ENCODE results near the gene KMT5C.

KMT5C gene

DNA sequence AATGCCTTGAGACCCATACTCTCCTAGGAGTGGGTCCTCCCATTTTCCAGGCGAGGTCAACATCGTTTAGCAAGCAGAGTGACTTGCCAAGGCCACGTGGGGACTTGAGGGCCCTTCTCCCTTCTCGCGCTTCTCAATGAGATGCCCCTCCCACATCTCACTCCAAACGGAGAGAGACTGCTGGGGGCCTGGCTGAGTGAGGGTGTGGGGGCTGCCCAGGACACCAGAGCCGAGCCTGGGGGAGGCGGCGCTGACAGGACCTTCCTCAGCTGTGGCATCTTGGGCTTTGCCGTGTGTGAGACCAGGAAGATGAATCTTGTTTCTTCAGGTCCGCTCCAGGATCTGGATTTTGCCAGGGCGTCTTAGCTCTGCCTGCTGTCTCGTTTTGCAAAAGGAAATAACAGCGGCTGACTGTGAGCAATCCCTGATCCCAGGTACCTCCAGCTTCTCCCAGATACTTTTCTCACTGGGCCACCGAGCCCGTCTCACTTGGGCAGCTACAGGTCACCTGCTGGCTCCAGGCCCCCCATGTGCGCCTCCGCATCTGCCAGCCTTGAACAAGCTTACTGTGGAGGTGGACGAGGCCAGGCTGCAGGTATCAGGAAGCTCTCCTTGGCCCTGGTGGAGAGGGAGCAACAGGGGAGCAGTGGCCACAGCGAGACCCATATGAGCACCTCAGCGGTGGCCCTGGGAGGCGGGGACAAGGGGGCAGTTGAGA lies 8.8 kb downstream of the KMT5C start:
- DNase-seq = no peak

GRCh38 chr19:55350620-55351315 lies 11.1 kb downstream of the KMT5C start:
- no peak for DNase-seq

GRCh38 chr19:55352040-55352439 lies 12.4 kb downstream of the KMT5C start:
- DNase-seq = no peak

GRCh38 chr19:55352549-55353145 lies 13.0 kb downstream of the KMT5C start:
- no peak for DNase-seq

DNA sequence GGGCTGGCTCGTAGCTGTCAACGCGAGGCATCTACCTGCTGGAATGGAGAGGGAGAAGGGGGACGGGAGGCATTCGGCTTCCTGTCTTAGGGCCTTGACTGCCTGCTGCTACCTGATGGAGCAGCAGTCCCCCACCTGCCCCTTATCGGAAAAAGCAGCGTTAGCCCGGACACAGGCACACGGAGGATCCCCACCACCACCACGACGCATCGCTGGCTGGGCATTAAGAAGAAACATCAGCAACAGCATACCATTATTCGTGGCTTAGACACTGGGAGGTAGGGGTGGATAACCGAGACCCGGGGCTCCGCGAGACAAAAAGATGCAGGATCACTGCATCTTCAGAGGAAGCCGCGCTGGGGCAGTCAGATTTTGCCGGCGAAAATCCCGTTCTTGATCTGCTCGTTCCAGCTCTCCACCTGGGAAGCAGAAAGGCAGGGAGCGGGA lies 13.7 kb downstream of the KMT5C start:
- no peak for DNase-seq

DNA sequence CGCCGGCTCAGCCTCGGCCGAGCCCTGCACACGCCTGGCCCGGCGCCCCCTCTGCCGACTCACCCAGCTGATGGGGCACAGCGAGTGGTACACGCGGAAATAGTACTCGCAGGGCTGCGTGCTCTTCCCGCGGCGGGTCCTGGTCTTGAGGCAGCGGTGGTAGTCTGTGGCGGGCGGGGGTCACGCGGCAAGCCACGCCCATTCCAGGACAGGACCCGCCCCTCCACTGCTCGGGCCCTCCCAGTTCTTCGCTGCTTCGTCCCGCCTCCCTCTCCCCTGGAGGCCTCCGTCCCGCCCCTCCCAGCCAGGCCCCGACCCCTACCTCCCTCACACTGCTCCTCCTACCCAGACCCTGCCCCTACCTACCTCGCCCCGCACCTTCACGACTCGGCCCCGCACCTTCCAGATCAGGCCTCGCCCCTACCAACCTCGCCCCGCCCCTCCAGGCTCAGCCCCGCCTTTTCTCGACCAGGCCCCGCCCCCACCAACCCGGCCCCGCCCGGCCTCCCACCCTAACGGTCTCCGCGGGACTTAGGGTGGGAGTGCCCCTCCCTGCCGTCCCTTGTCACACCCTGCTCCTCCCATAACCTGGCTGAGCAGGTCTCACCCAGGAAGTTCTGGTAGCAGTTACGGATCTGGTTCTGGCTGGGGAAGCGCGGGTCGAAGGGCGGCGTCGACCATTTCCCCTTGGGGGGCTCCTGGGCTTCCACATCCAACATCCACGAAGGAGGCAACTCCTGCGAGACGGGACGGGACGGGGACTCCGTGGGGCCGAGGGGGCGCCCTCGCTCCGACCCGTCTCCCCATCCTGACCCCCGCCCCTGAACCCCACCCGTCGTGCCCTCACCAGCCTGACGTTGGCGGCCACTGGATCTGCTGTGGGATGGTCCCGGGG lies 14.4 kb downstream of the KMT5C start:
- no peak for DNase-seq

- DNase-seq = no peak
These were observed 15.1 kb downstream of the KMT5C start, which contains the start of gene COX6B2 for GRCh38 chr19:55354698-55355212. Gene COX6B2 (minus strand): TSS chr19:55354719. CDS start chr19:55354521, 198 bp downstream.

GRCh38 chr19:55355213-55355821 lies 15.6 kb downstream of the KMT5C start:
- DNase-seq = no peak

DNA sequence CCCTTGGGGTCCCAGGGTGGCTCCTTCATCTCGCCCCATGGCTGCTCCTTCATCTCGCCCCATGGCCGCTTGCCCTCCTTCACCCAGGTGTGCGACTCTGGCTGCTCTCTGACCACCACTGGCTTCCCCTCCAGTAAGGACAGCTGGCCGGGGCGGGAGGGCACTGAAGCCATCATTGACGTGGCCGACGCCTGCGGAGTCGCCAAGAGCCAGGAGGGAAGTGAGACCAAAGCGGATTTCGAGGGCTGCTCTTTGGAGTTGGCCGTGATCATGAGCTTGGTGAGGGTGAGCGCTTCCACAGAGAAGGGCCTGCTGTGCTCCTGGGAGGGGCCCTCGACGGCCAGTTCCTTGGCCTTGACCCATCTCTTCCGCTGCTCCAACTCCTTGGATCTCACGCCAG lies 18.8 kb downstream of the KMT5C start:
- DNase-seq = no peak

DNA sequence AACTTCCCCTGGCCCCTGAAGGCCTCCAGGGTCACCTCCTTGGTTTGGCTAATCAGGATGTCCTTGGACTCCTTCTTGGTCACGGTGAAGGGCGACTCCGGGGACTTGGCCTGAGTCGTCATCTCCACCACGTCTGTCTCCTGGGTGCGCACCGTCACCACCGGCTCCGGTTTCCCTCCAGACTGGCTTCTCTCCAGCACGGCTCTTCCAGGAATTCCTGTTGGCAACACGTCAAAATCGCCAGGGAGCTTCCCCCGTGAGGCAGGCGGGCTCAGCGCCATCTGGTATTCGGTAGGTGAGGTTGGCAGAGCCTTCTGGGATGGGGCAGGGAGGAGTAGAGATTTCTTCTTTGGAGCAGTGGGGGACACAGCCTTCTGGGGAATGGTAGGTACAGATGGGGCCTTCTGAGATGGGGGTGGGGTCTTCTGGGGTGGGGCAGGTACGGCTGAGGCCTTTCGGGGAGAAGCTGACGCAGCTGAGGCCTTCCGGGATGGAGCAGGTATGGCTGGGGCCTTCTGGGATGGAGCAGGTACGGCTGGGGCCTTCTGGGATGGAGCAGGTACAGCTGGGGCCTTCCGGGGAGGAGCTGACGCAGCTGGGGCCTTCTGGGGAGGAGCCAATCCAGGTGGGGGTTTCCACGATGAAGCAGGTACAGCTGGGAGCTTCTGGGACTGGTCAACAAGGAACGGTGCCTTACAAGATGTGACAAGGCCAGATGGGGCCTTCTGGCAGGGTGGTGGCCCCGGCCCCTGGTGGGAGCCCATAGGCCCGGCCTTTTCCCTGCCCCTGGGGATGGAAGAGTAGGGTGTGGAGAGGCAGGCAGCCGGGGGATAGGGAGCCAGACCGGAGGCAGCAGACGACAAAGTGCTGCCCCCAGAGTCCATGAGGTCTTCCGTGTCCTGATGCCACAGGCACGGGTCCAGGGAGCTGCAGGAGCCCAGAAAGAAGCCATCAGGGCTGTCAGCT lies 19.6 kb downstream of the KMT5C start:
- DNase-seq = no peak

DNA sequence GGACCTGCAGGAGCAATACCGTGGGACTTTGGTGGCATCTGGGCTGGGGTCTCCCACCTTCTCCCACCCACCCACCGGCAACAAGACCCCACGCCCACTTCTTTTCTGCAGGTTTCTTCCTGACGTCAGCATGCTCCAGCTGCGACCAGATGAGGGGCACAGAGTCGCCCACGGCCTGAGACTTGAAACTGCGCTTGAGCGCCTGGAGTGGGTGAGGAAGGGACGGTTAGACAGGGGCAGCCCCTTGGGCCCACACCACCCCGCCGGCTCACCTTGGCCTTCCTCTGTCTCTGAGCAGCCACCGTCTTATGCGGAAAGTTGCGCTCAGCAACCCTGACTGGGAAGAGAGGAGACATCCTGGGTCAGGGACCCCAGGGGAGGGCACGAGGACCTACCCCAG lies 21.2 kb downstream of the KMT5C start:
- no peak for DNase-seq

DNA sequence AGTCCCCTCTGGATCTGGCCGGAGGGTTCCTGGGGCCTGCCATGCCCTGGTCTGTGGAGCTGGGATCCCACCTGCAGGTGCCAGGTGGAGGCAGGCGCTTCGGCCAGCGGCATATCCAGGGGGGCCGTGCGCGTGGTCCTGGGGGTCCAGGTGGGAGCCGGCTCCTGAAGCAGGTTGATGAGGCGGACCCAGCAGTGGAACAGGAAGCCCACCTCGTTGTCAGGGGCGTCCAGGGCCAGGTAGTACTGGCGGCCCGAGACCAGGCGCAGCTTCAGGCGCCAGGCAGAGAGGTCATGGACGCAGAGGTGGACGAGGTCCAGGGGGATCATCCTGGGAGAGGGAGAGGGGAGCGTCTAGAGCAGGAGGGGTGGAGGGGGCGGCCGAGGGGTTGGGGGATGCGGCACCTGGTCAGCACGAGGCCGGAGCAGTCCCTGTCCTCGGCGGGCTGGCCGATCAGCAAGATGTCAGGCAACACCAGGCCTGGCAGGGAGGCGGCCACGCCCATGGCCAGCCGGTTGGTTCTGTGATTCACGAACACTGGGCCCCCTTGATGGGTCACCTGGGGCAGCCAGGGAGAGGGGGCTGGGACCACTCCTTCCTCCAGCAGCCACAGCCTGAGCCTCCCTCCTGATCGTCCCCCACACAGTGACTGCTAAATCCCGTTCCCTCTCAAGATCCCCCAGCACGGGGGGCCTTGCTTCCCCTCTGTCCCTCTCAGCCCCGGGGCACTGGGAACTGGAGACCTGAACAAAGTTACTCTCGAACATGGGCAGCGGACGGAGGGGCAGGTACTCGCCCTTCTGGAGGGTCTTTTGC lies 22.7 kb downstream of the KMT5C start:
- DNase-seq = no peak

DNA sequence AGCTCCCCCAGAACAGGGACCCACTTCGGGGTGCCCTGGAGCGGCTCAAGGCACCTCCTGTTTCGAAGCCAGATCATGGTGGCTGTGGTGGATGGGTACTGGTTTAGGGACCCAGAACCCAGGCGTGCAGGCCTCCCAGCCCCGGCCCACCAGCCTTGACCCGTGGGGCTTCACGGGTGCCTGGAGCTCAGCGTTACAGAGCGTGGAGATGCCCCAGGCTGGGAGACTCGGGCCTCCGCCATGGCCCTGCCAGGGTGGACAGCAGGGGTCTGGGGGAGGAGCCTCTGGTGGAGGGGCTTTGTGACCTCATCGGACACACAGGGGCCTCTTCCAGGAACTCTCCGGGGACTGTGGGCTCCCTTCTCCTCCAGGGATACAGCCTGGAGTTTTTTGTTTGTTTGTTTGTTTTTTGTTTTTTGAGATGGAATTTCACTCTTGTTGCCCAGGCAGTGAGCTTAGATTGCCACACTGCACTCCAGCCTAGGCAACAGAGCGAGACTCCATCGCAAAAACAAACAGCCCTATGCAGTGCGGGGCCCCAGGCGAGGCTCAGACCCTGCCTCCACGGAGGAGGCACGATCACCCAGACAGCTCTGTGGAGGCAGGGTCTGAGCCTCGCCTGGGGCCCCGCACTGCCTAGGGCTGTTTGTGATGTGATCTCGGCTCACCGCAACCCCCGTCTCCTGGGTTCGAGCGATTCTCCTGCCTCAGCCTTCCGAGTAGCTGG lies 23.5 kb downstream of the KMT5C start, which contains the start of gene GARIN5B:
Gene GARIN5B, minus strand, starts transcription at position 271 of the 727 bp plus-strand sequence. Its CDS starts 194 bp downstream, at position 77.
- DNase-seq = no peak

GRCh38 chr19:55365245-55365644 lies 25.6 kb downstream of the KMT5C start:
- no peak for DNase-seq

DNA sequence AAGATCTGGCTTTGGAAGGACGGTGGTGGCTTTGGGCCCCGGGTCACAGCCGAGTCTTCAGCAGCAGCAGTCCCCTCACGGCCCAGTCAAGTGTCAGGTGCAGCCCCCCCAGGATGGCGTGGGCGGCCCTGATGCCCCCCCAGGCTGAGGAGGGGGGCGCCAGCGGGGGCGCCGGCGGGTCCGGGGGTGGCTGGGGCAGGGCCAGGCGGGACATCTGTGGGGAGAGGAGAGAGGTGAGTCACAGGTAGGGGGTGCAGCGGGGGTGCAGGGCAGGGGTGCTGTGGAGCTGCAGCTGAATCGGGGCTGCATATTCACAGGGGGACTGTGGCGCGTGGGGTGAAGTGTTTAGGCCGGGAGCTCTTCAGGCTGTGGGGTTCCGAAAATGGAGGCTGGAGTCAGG lies 26.3 kb downstream of the KMT5C start:
- DNase-seq = no peak

DNA sequence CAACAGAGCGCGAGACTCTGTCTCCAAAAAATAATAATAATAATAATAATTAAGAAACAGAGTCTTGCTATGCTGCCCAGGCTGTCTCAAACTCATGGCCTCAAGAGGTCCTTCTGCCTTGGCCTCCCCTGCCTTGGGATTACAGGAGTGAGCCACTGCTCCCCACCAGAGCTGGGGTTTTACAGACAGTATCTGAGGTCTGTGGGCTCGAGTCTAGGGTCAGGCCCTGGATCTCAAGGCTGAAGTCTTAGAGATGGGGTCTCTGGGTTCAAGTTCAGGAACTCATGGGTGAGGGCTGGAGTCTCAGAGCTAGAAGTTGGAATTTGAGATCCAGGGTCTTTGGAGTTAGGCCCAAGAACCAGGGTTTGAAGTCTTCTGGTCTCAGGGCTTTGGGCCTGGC lies 27.1 kb downstream of the KMT5C start:
- no peak for DNase-seq

DNA sequence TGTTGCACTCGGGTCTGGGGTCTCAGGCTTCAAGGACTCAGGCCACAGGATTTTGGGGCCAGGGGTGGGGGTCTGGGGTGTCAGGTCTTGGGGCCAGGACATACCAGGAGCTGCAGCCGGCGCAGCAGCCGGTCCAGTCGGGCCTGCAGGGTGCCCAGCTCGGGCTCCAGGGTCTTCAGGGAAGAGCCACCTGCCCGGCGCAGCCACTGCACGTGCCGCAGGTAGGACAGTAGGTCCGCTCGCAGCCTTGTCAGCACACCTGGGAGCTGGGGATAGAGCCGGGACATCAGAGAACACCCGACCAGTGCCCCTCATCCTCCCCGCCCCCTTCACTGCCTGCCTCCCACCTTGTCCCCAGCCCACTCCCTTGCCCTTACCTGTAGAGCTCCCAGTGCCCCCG lies 28.4 kb downstream of the KMT5C start:
- no peak for DNase-seq

- DNase-seq = no peak
These were observed 29.3 kb downstream of the KMT5C start for GRCh38 chr19:55368701-55369563.
